HG03521 (cell line): ENCODE measurements around the gene GATAD2B.

Source experiments
- ATAC-seq: cut with Tn5 transposase; IDR thresholded peaks from one replicate; pipeline ENCODE4 v1.9.1; 2021; ENCODE audit warnings: mild to moderate bottlenecking, moderate library complexity; ENCODE audit not compliant: unreplicated experiment

Gene GATAD2B

DNA sequence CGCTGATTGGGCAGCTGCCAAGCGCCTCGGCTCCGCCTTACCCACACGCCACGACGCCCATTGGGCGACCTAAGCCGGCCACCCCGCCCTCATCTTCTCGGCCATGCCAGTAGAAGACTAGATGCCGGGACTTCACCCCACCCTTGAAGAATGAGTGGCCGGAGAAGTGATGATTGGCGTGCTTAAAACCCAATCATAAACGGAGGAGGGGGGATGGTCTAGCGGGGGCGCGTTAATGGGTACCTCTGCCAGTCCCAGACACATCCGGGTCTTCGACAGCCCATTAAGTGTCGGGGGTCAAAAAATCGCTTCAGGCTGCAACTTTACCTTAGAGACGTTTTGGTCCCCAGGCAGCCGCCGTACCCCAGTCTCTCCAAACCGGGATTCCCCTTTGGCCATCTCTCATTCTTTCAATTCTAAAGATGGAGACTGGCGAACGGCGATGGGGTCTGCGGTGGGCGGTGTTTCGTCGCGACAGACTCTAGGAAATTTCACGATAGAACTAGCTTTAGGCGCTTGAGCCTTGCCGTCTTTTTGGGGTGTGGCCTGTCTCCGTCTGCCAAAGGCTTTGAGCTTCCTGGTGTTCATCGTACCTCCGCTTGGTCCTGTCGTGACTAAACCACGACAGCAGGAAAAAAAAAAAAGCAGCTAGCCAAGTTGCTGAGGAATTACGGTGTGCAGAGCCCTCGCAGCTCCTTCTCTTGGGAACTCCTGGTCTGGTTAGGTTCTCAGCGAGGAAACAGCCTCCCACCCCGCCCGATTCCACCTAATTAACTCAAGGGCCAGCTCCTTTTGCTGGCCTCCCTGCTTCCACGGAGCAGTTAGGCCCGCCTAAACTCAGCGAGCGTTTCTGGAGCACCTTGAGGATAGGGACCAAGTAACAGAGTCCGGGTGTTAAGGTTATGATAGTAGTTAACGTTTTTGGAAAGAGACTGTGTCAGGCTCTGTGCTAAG lies at the start of gene GATAD2B:
Gene GATAD2B, minus strand, starts transcription at position 1 of the 954 bp plus-strand sequence. CDS start 94,625 bp downstream, outside the sequence.
- peak; percentile 97 for ATAC-seq

DNA sequence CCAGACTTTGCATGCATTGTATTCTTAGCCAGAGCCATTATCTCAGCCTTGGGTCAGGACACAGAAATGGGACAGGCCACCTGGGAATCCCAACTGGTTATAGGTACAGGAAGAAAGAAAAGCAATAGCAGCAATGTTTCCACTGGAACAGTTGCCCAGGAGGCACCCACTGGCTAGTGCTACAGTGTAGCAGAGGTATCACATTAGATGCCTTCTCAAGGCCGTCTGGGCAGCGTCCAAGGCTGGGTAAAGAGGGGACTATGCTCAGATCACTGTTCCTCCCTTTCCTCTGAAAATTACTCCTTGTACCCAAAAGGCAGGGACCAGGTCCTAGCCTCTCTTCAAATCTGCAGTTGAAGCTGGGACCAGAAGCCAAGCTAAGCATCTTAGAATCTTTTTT lies 47.6 kb upstream of the GATAD2B start:
- ATAC-seq: no peak

DNA sequence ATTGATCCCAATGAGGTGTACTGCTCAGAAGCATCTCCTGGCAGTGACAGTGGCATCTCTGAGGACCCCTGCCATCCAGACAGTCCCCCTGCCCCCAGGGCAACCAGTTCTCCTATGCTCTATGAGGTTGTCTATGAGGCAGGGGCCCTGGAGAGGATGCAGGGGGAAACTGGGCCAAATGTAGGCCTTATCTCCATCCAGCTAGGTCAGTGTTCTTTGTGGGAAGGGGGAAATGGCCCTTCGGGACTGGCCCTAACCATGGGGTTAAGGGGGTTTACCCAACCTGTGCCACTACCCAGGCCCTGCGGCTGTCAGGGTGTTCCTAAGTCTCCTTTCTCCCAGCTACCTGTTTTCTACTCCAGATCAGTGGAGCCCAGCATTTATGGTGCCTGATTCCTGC lies 46.2 kb upstream of the GATAD2B start:
- no peak for ATAC-seq

DNA sequence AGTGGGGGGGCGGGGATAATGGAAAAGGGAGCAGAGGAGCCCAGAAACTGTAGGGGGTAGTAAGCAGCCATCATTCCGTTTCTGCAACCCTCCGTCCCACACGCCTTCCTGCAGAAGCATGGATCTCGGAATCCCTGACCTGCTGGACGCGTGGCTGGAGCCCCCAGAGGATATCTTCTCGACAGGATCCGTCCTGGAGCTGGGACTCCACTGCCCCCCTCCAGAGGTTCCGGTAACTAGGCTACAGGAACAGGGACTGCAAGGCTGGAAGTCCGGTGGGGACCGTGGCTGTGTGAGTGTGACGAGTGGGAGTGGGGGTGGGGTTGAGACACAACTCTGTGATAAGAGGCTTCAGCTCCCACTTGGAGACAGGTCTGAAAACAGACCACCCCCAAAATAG lies 45.6 kb upstream of the GATAD2B start:
- ATAC-seq: no peak

DNA sequence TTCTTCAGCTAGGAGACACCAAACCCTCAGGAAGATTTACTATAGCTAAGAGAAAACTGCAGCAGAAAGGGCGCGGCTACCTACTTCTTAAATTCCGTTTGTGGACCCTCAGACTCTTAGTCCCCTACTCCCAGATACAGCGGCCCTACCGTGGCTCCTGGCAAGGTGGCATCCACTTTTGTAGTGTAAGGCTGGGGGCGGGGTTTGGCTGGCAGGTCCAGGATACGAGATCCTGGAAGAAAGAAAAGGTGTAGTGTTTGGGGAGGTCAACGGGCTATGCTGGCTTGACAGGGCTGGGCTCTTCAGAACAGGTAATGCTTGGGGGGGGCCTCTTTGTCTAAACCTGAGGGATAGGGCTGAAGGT lies 45.2 kb upstream of the GATAD2B start:
- ATAC-seq: no peak

DNA sequence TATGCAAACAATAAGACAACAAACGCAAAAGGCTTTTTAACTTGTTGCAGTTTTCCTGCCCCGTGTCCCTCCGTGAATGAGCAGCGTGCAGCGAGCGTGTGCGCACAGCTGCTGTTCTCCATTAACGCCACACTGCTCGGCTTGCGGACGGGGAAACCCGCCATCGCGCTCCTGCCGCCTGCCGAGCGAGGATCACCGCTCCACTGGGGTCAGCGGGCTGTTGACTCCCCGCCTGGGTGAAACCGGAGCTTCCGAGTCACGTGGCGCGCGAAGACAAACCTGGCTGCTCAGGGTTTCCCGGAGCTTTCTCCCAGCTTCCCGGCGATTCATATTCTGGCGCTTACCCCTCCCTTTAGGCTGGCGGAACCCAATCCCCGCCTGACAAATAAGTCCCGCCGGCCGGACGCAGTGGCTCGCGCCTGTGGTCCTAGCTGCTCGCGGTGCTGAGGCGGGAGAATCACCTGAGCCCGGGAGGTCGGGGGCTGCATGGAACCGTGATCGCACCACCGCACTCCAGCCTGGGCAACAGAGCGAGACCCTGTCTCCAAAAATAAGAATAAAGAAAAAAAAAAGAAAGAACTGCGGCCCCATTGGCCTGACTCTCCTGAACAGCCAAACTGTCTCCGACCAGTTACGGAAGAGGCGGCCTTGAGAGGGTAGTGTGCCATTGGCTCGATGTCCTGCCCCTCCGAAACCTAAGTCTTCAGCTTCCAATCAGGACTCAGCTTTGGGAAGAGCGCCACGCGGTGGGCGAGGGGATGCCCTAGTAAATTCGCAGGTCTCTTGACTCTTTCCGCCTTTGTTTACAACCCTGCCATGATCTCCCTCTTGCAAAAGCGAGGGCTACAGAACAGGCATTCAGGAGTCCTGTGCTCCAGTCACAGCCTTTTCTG lies 44.6 kb upstream of the GATAD2B start, which contains the start of gene CREB3L4:
Gene CREB3L4, plus strand, starts transcription at position 796 of the 893 bp plus-strand sequence. CDS start 624 bp downstream, outside the sequence.
- peak; percentile 72 for ATAC-seq

DNA sequence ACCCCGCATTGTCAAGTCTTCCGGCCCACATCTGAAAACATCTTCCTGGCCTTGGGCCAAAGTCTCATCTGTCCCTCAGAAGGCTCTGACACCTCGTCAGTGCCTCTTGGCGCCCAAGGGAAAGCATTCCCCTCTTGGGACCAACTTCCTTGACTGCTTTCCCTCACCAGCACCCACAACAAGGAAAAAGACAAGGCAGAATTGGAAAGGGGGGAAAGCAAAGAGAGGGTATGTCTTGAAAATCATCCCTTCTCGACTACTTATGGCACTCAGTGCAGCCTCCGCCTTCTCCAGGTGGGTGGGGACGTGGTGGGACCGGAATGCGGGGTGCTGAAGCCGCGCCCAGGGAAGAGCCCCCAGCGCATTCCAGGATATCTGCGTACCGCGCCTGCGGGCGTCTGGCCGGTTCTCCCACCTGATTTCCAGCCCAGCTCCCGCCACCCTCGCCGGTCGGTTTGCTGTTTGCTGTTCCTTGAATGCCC lies 41.1 kb upstream of the GATAD2B start:
- ATAC-seq: no peak

DNA sequence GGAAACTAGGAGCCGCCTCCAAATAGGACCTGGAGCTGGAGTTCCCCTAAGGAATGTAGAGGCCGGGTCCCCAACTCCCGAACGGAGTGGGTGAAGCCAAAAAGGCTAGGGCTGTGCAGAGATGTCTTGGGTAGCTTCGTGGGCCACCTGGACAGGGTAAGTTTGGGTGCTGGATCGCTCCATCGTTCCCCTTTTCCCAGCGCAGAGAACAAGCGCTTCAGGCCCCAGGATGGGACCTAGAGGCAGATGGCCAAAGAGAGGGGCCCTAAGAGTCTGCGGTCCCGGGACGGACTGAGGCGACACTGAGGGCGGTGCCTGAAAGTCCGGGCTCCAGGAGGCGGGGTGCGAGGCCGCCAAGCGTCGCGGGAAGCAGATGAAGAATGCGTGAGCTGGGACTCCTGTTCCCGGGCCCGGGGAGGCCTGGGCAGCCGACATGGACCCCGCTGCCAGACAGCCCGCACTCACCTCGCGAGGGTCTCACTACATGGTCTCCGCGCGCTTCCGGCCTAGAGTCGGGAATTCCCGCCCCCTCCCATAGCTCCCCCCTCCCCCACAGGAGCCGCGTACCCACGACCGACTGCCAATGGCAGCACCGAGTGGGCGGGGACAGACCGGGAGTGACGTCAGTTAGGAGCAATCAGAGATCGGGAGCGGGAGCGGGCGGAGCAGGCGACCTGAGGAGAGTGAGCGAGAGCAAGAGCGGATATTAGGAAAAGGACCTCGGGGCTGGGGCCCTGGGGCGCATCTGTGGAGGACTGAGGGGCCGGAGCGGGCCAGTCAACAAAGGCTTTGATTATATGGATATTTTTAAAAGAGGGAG lies 40.5 kb upstream of the GATAD2B start, which contains the start of gene SLC39A1:
Gene SLC39A1, minus strand, starts transcription at position 508 of the 820 bp plus-strand sequence. CDS start 822 bp downstream, outside the sequence.
- peak; percentile 47 for ATAC-seq

DNA sequence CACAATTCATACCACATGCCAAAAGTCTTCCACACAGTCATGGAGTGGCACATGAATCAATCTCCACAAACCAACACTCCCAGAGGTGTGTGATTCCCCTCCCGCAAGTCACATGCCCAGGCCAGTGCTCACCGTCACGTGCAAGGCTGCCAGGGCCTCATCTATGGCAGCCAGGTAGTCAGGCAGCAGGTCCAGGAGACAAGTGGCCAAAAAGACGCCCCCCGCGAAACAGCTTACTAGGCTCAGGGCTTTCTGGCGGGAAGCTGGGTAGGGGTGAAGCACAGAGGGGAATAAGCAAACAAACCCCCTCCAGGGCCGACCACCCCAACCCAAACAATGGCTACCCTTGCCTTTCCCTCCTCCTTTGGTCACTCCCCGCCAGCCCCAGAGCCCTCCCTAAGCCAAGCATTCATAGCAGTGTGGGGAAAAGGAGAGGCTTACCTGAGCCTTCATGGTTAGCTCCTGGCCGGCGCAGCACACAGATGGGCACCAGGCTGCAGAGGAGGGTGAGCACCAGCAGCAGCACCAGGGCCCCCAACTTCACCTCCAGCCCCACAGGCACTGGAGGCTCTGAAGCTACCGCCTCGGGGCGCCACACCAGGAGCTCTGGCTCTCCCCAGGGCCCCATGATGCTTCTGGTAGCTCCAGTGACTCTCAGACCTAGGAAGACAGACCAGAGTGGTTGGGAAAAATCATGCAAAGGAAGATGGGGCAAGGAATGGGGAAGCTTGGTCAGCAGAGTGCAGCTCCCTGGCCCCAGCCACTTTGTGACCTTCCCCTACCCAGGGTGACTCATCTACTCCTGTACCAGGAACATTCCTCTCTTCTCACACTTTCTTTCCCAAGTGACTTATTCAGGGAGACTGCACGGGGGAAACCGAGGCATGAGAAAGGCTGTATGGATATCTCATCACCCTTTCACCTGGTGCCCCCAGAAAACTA lies 39.6 kb upstream of the GATAD2B start:
- no peak for ATAC-seq

DNA sequence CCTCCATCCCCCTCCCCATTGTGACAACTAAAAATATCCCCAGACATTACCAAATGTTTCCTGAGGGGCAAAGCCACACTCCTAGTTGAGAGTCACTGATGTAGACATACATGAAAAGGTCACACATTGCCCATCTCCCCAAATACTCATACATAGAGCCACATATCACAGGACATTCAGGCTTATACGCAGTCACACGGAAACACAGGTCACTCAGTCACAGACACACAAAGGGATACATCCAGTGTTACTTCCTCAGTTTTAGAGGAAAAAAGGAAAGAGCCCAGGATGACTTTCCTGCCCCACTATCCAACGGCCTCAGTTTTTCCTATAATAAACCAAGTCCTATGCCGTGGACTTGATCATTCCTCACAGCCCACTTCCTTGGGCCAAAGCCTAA lies 38.6 kb upstream of the GATAD2B start:
- no peak for ATAC-seq

DNA sequence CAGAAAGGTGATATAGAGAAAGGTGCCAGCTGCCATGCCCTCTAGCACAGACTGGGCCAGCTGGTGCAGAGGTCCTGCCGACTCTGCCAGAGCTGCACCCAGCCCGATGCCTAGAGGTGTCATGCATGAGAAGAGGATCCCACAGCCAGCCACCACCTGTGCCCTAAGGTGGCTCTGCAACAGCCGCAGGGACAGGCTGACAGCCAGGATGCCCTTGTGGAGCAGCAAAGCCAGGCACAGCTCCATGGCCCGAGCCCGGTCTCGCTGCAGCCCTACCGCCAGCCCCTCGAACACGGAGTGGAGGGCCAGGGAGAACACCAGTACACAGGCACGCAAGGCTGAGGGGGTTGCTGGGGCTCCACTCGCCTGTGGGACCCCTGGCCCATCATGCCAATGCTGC lies 37.4 kb upstream of the GATAD2B start:
- ATAC-seq: no peak

DNA sequence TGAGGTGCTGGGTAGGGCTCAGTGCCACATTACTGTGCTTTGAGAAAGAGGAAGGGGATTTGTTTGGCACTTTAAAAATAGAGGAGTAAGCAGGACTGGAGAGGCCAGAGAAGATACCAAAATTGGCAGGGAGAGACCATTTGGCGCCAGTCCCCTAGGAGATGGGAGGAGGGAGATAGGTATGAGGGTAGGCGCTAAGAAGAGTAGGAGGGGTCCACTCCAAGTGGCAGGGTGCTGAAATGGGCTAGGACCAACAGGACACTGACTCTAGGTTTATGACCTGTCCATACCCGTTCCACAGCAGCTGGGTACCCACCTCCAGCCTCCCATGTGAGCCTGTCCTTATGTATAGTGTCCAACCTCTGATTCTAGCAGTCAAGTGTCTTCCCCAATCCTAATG lies 36.7 kb upstream of the GATAD2B start:
- no peak for ATAC-seq

DNA sequence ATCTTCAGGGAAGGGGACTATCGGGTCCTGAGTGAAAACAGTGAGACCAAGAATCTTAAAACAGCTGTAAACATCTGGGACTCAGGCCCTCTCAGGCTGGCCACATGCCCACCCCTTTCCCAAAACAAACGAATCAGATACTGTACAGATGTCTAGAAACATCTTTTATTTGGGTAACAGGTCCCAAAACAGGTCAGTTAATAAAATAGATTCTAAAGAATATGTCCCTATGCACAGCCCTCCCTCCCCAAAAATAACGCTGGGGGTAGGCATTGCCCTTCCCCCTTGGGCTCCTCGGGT lies 36.1 kb upstream of the GATAD2B start:
- ATAC-seq: no peak

DNA sequence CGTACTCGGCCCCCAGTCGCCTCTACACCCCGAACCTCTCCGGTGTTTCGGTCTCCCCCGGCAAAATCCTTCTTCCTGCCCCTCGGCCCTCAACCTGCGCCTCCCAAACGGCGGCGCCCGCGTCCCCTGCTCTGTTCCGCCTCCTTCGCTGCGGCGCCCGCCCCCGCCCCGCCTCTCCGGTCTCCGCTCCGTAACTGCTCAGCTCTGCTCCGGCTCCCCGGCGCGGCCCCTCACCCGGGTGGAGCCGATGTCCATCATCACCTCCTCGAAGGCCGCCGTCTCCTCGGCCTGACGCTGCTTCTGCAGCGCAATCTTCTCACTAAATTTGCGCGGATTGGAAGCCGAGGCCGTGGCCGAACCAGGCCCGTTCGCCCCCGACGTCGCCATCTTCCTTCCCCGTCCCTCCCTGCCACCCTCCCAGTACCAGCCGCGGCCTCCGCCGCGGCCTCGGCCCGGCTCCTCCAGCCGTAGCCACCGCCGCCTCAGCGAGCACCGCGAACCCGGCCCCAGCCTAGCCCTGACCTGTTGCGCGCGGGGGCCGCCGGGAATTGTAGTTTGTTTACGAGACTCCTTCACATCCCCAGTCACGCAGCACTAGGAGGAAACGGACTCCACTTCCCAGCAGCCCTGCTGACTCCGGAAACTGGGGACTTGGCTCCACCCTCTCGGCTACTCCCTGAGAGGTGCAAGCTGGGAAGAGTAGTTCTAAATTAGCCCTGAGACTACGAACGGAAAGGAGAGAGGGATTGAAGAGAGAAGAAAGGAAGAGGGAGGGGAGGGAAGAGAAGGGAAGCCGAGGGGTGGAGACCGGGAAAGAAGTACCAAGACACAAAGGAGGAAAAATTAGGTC lies 35.6 kb upstream of the GATAD2B start, which contains the start of gene CRTC2:
Gene CRTC2, minus strand, starts transcription at position 502 of the 850 bp plus-strand sequence. Its CDS starts 115 bp downstream, at position 387.
- ATAC-seq: peak; percentile 77

DNA sequence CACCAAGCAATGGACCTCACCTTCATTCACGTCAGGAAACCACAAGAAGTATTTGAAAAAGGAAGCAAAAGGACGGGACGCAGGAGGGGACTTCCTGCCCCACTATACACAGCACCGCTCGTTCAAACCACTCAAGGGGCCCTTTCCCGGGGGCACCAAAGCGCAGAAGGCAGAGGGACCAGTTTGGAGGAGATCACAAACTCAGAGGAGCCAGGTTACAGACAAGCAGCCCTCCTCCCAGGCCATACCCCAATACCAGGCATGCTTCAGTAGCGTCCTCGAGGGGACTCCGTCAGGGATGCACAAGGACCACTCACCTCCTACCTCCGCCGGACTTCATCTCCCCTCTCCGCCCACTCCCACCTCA lies 35.0 kb upstream of the GATAD2B start:
- peak; percentile 16 for ATAC-seq

DNA sequence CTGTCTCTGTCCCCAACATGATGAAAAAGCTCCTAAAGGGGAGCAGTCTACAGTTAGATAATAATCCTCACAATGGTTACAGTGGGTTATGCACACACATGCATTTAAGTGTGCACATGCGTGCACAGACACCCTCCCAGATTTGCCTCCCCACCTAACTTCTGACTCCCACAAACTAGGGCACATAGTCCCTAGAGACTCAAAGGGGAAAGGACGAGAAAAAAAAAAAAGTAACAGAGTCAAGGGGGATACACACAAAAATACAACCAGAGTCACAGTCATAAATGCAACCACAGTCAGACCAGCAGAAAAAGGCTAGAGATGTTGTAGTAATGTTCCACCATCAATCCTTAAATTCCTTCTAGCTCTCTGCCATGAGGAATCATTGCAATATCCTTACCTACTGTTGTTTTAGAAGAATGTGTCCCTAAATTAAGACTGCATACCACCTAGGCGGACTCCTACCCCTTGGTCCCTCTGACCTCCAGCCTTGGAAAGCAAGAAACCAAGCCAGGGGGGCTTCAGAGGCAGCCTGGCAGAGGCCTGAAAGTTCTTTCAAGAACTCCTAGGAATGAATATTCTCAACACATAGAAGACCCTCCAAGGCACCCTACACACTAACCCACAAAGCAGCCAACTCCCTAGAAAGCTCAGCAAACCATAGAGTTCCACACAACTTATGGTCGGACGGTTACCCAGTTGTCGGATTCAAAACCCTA lies 34.4 kb upstream of the GATAD2B start:
- no peak for ATAC-seq

DNA sequence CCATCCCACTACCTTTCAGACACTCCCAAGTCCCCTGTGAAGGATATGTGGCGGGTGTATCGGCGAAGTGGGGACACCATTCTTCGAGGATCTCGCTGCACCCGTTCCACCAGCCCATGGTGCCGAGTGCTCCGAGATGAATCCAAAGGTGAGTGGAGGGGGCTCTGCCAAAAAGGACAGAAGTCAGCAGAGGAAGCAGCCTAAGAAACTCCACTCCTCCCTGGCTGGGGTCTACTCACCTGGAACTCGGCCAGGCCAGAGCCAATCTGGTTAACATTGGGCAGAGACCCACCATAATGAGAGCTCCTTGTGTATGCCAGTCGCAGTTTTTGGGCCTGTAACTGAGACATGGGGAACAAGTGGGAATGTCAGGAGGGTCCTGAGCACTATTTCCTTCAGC lies 32.1 kb upstream of the GATAD2B start:
- ATAC-seq: no peak

DNA sequence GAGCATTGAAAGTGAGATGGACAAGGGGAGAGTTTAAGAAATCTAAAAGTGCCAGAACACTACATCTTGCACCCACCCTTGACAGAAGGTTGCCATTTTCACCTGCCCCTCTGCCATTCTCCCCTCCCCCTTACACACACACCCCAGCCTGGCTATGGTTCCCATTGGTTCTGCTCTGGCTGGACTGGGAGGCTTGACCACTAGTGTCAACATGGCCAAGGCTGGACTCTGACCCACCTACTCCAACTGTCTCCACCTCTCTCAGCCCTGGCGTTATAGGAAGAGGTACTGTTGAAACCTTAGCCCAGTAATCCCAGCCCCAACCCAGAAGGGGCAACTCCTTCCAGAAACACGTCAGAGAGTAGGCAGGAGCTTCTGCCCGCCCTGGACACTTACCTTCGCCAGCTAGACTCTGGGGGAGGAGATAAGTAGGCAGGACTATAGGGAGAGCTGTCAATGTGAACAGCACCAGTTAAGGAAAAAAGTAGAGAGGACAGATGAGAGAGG lies 31.1 kb upstream of the GATAD2B start:
- ATAC-seq: no peak
